Measurements from ENCODE around the gene USHBP1. TPM values are rescaled to one million over a fixed set of nuclear protein-coding genes. Genes with fewer than 3 reads are reported as not detected.

USHBP1 gene
- total and polyA plus RNA-seq, 10 of the 15 experiments (the other 5 are each of a cell fraction or from before 2014, with no cell fraction given): 0.05 to 0.96 (median 0.22) TPM; not detected in 2

DNA sequence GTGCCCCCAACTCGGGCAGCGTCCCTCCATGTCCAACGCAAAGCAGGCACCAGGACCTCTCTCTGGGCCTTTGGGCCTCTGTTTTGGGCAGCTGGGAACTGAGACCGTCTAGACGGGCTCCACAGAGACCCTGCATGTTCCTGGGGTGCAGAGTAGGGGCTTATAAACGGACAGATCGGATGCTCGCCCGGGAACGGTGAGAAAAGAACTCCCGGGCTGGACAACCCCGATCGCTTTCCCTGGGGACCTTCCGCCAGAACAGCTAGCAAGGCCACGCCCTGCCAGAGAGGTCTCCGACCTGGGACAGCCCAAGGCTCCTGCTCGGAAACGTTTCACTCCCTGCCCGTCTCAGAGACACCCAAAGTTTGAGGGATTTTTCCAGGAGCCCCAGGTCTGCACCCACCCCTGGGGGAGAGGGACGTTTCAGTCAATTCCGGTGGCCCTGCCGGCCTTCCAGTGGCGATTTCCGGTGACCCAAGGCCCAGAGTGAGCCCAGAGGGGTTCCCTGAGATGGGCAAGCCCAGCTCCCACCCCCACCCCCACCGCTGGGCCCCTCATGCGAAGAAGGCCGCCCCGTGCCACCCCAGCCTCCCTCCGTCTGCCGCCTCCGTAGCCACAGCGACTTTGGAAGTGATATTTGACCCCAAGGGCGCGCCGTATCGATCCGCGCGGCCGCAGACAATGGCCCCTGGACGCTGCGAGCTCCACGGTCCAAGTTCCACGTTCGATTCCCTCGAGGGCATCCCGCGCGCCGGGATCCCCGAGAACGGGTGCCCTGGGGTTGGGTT, 20.5 kb downstream of the USHBP1 start:
- no peak for ATAC-seq
- peaks cover 0 to 2% of the 10 kb centered on the region in 2 experiments; a peak in 1 of 4 replicates for H3K36me3 ChIP-seq (ENCODE audit: control insufficient read depth in 2 of 2, insufficient read depth in 2 of 2, low read length in 1 of 2)
- ChIA-PET POLR2A (interaction anchor here (0.5 to 1.2 kb wide), 3 partner anchors 9 to 46 kb away, joined by 3 to 4 read pairs (median 4); partner anchors contain the start of gene BABAM1), CTCF (interaction anchor here (0.9 to 1.8 kb wide), 3 partner anchors 9 to 177 kb away, joined by 3 to 6 read pairs (median 4); partner anchors contain the start of gene BABAM1), SMC1A (ENCODE audit: uncharacterized antibody, unreplicated experiment) (interaction anchor here (0.9 to 2.0 kb wide), 2 partner anchors 29 to 163 kb away, joined by 3 to 6 read pairs; partner anchors contain the start of gene USE1), RAD21 (ENCODE audit: unreplicated experiment) (interaction anchor here (1.1 kb wide), 1 partner anchor 16 kb away, joined by 4 read pairs; no protein-coding TSS in a partner anchor)
- peak overlapping the region; percentile 77 for H3K4me2 ChIP-seq (ENCODE audit: control insufficient read depth, insufficient read depth)
- in situ Hi-C loops (cut with MboI): no loop called here
- H3K9me3 ChIP-seq (replicated peaks; ENCODE audit: control insufficient read depth, insufficient read depth, low read length): no peaks in the 10 kb centered on the region
- TF ChIP-seq IKZF1 (conservative IDR thresholded peaks at IDR 0.05) (peak; percentile 22; the same call in 1 of the 2 replicates), PAX8 (IDR thresholded peaks at IDR 0.05) (no peak)
- TF ChIP-seq, protein P1, sequence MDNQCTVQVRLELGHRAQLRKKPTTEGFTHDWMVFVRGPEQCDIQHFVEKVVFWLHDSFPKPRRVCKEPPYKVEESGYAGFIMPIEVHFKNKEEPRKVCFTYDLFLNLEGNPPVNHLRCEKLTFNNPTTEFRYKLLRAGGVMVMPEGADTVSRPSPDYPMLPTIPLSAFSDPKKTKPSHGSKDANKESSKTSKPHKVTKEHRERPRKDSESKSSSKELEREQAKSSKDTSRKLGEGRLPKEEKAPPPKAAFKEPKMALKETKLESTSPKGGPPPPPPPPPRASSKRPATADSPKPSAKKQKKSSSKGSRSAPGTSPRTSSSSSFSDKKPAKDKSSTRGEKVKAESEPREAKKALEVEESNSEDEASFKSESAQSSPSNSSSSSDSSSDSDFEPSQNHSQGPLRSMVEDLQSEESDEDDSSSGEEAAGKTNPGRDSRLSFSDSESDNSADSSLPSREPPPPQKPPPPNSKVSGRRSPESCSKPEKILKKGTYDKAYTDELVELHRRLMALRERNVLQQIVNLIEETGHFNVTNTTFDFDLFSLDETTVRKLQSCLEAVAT (IDR thresholded peaks at IDR 0.05): 0 out of 2 replicates have a peak, but pooled peaks have one; percentile 18
- H4K20me1 ChIP-seq (ENCODE audit: control insufficient read depth, insufficient read depth): no peaks in the 10 kb centered on the region
- peaks cover 7% of the 10 kb centered on the region for H3K79me2 ChIP-seq (ENCODE audit: control insufficient read depth, insufficient read depth, low read length)
- no peaks in the 10 kb centered on the region for H3K27me3 ChIP-seq (replicated peaks in 1 of 2; ENCODE audit: control insufficient read depth in 2 of 2, insufficient read depth in 2 of 2, low read length in 1 of 2)
- no peak for FAIRE-seq
- no peak overlapping the region for H3K27ac ChIP-seq (ENCODE audit: control insufficient read depth, insufficient read depth)
- WGBS (ENCODE audit: insufficient coverage, insufficient replicate concordance, low lambda C conversion rate, missing lambda C conversion rate): 13% methylated on average over 45 of the region's 52 CpGs
- DNase-seq (ENCODE audit: low read depth, low spot score): no peak
- no peak overlapping the region for H2AFZ ChIP-seq (ENCODE audit: control insufficient read depth, low read depth, low read length)
- BruUV-seq (replicated peaks): no TSS peak
- H3K9ac ChIP-seq (ENCODE audit: control insufficient read depth, insufficient read depth, low read length): no peak overlapping the region
- peak overlapping the region; percentile 70 for H3K4me3 ChIP-seq
- intact Hi-C loops (cut with micrococcal nuclease; ENCODE audit: unreplicated experiment): no loop called here
- H3K4me1 ChIP-seq (ENCODE audit: control insufficient read depth, insufficient read depth, low read length): peaks cover 14% of the 10 kb centered on the region

Measured in GM12878 (cell line).